ENCODE measurements around the gene CCPG1. TPM values are rescaled to one million over a fixed set of nuclear protein-coding genes. Genes with fewer than 3 reads are reported as not detected.

Gene CCPG1
- total RNA-seq, 1 donor from 2014 or later: 23.8 TPM

DNA sequence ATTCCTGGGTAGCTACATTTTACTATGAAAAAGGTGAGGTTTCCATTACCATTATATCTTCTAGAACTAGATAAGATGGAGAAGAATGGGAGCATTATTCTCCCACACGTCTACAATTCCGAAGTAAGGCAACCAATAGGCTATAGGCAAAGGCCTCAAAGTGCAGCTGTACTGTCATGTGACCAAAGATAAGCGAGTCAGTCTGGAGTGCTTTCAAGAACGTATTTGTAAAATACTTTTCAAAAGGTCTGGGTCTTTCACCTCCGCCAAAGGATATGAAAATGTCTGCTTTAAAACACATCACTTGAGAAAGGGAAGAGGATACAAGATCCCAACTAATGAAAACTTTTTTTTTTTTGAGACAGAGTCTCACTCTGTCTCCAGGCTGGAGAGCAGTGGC lies 9.9 kb downstream of the CCPG1 start:
- no peak overlapping the region for H3K4me3 ChIP-seq (ENCODE audit: low read depth, low read length)
- TF ChIP-seq, protein P1, sequence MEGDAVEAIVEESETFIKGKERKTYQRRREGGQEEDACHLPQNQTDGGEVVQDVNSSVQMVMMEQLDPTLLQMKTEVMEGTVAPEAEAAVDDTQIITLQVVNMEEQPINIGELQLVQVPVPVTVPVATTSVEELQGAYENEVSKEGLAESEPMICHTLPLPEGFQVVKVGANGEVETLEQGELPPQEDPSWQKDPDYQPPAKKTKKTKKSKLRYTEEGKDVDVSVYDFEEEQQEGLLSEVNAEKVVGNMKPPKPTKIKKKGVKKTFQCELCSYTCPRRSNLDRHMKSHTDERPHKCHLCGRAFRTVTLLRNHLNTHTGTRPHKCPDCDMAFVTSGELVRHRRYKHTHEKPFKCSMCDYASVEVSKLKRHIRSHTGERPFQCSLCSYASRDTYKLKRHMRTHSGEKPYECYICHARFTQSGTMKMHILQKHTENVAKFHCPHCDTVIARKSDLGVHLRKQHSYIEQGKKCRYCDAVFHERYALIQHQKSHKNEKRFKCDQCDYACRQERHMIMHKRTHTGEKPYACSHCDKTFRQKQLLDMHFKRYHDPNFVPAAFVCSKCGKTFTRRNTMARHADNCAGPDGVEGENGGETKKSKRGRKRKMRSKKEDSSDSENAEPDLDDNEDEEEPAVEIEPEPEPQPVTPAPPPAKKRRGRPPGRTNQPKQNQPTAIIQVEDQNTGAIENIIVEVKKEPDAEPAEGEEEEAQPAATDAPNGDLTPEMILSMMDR (conservative IDR thresholded peaks at IDR 0.05; ENCODE audit: low read depth, low read length): no peak
- DNase-seq (ENCODE audit: low read depth): no peak

DNA sequence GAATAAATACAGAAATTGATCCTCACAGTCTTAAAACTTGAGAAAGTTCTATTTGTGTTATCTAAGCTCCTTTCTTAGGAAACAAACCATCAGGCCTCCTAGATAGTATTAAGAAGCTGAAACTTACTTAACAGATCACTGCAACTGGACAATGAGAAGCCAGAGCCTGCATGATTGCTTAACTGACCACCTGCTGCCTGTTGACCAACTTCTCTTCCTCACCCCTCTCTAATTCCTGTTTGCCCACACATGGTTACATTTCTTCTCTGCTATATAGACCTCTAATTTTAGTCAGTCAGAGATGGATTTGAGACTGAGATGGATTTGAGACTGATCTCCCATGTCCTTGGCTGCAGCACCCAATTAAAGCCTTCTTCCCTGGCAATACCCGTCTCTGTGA lies 13.5 kb downstream of the CCPG1 start:
- peak; percentile 33 for DNase-seq (ENCODE audit: low read depth)
- no peak overlapping the region for H3K4me3 ChIP-seq (ENCODE audit: low read depth, low read length)

DNA sequence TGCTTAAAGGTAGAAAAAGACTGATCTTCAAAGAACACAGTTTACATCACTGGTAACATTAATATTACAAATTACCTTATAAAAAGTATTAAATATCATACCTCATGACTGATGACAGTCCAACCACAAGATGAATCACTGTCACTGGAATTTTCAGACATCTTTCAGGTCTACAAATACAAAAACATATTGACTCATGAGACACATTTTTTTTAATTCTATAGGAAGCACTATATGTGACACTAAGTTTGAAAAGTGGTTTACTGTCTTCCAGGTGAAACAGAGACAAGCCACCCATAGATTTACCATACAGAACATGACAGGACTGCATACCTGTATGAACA lies 18.9 kb downstream of the CCPG1 start:
- TF ChIP-seq, protein P1 (conservative IDR thresholded peaks at IDR 0.05; ENCODE audit: low read depth, low read length): no peak
- no peak for DNase-seq (ENCODE audit: low read depth)
- no peak overlapping the region for H3K4me3 ChIP-seq (ENCODE audit: low read depth, low read length)

More for the DNA sequence above, 13.5 kb downstream of the CCPG1 start:
- TF ChIP-seq, protein P1 (conservative IDR thresholded peaks at IDR 0.05; ENCODE audit: low read depth, low read length): no peak

DNA sequence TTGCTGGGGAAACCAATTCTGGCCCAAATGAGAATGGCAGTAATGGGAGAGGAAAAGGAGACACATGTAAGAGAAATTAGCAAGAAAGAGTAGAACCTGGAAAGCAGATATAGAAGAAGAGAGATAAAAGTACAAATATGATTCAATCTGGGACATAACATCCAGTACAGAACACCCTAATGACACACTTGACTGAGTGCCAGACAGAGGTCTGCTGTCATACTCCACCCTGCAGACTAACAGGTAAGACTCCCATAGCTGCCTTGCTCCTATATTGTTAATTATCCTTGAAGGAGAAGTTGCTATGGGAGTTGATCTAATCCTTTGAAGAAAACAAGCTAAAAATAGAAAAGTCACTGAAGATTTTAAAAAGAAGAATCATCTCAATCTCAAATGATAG lies 21.1 kb downstream of the CCPG1 start:
- no peak for DNase-seq (ENCODE audit: low read depth)
- no peak overlapping the region for H3K4me3 ChIP-seq (ENCODE audit: low read depth, low read length)
- TF ChIP-seq, protein P1 (conservative IDR thresholded peaks at IDR 0.05; ENCODE audit: low read depth, low read length): no peak

DNA sequence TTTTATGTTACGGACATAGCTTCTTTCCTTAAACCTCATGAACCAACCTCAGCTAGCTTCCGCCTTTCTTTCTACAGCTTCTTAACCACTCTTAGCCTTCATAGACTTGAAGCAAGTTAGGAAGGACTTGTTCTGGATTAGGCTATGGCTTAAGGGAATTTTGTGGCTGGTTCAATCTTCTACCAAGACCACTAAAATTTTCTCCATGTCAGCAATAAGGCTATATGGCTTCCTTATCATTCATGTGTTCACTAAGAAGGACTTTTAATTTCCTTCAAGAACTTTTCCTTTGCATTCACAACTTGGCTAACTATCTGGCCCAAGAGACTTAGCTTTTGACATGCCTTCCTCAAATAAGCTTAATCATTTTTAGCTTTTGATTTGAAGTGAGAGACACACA lies 24.5 kb downstream of the CCPG1 start:
- no peak for DNase-seq (ENCODE audit: low read depth)
- no peak overlapping the region for H3K4me3 ChIP-seq (ENCODE audit: low read depth, low read length)
- TF ChIP-seq, protein P1 (conservative IDR thresholded peaks at IDR 0.05; ENCODE audit: low read depth, low read length): no peak

DNA sequence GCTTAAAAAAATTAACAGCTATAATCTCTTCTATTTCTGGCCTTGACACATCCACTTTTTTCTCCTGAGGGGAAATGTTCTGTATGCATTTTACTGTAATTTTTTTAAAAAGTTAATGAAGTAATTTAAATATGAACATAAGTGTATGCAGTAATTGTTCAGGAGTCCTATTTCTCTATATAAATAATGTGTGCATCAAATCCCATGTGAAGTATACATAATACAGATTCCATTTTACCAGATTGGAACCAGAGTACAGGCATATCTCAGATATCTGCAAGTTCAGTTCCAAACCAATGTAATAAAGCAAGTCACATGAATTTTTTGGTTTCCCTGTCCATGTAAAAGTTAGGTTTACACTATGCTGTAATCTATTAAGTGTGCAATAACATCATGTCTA lies 26.6 kb downstream of the CCPG1 start:
- no peak overlapping the region for H3K4me3 ChIP-seq (ENCODE audit: low read depth, low read length)
- TF ChIP-seq, protein P1 (conservative IDR thresholded peaks at IDR 0.05; ENCODE audit: low read depth, low read length): no peak
- no peak for DNase-seq (ENCODE audit: low read depth)

DNA sequence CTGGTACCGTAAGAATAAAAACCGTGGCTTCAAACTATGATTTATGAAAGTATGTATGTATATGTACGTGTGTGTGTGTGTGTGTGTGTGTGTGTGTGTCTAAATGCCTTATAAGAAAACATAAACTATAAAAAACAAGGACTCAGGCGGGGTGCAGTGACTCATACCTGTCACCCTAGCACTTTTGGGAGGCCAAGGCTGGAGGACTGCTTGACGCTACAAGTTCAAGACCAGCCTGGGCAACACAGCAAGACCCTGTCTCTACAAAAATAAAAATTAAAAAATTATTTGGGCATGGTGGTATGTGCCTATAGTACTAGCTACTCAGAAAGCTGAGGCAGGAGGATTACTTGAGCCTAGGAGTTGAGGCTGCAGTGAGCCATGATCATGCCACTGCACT lies 29.1 kb downstream of the CCPG1 start:
- TF ChIP-seq, protein P1 (conservative IDR thresholded peaks at IDR 0.05; ENCODE audit: low read depth, low read length): no peak
- no peak overlapping the region for H3K4me3 ChIP-seq (ENCODE audit: low read depth, low read length)
- no peak for DNase-seq (ENCODE audit: low read depth)
